Glomerular visceral epithelial cell (primary cell): Measurements from ENCODE around the gene CDHR5.
"Not testable (repeated sequence)": the region's sequence is repeated elsewhere in the genome, so short reads cannot be mapped to it uniquely, and the experiment has no call there.

ENCODE experiments used
- DNase-seq: peaks from one replicate; pipeline ENCODE4 v3.0.0-alpha.2; 2016; ENCODE audit errors: extremely low spot score

The CDHR5 gene

DNA sequence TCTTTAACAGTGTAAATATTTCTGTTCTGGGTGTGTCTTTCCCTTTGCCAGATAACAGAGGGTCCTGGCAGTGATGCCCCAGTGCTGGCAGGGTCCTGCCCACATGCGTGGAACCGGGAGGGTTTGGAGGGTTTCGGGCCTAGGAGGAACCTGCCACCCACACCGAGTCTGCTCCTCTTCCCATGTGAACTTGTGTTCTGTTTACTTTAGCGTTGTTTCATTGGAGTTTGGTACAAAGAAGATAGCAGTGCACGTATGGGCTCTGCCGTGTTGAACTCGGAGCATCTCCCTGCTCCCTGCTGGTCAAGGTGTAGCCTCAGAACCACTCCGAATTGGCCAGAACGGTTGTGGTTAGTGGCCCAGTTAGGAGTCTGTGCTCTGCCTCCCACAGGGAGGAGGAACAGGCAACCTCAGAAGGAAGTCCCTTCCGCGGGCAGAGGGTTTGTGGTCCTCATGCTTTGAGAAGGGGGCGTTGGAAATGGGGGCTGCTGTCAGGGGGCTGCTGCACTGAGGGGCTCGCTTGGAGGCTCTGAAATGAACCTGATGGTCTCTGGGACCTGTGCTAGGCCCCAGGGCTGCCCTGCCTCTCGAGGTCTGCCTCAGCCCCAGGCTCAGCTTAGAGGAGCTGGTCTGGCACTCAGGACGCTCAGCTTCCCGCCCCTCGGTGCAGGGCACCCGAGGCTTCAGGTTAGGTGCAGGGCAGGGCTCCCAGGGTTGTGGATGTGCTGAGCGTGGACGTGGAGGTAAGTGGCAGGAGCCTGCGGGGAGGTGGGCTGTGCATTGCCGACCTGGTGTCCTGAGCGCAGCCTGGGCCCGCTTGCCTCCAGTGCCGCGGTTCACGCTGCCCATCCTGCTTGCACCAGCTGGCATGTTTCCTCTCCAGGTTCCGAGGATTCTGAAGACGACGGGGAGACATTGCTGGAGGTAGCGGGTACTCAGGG, 38.1 kb downstream of the CDHR5 start:
- DNase-seq, result no peak

DNA sequence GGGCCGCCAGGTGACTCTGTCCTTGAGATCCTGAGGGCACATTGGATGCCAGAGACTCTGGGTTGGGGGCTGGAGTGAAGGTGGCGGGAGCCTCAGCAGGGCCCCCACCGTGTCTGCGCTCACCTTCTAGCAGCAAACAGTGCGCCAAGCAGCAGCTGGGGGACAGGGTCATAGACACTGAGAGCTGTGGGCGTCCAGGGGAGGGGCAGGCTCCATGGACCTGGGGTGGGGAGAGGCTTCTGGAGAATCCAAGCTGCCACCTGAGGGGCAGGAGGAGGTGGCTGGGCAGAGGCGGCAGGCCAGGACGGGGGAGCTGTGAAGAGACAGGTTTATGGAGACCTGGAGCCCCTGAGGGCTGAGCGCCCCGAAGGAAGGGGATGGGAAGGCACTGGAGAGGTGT, 40.5 kb downstream of the CDHR5 start:
- DNase-seq, result no peak

DNA sequence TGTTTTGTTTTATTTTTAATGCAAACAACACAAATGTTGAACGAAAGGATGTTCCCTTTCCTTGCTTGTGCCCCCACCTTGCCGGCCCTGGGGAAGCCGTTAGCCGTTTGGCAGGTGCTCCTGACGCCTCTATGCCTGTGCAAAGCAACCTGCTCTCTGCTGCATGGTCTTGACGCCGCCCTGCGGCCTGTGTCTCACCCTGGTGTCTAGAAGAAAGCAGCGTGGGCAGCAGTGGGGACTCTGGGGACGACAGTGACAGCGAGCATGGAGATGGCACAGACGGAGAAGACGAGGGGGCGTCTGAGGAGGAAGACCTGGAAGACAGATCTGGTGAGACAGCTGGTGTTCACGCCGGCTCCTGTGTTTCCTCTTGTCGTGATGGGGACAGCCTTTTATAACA, 43.0 kb downstream of the CDHR5 start:
- no peak for DNase-seq

DNA sequence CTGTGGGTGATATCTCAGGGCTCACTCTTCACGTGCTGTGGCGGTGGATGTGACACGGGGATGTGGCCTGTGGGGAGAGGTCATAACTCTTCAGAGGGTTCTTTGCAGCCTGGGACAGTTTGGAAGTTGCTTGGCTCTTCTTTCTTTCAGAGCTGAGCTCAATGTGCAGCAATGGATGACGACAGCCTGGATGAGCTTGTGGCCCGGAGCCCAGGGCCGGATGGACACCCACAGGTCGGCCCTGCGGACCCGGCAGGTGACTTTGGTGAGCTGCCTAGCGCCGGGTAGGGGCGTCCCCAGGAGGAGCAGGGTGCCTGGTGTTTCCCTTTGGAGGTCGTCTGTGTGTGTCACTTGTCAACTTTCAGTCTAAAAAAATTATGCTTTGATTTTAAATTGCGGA, 43.4 kb downstream of the CDHR5 start:
- DNase-seq, result no peak

DNA sequence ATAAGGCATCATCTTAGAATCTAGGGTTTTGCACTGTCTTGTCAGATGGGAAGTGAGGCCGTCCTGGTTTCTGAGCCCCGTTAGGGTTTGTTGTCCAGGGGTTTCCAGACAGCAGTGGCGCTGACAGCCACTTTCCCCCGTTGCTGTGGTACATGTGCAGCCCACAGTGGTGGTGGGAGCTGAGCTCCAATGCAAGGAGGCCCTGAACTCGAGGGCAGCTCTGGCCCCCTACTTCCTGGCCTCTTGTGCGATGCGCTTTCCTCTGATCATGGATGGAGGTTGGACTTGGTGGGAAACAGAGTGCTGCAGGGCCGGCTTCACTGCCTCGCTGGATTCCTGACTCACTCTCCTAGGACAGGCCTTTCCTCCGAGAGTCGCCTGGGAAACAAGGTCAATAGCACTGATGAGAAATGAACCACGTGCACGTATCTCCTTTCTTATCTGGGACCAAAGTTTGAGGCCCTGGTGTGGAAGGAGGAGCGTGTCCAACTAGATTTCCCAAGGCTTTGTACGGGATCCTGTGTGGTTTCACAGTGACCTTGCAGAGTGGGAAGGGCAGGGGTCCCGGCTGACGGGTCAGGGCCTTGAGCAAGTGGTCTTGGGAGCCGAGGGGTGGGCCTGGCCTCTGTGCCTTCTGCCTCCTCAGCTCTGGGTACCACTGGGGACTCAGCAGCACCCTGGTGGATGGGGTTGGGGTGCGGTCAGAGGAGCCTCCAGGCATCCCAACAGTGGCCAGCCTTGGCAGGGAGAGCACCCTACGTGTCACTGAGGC, 44.7 kb downstream of the CDHR5 start:
- no peak for DNase-seq

DNA sequence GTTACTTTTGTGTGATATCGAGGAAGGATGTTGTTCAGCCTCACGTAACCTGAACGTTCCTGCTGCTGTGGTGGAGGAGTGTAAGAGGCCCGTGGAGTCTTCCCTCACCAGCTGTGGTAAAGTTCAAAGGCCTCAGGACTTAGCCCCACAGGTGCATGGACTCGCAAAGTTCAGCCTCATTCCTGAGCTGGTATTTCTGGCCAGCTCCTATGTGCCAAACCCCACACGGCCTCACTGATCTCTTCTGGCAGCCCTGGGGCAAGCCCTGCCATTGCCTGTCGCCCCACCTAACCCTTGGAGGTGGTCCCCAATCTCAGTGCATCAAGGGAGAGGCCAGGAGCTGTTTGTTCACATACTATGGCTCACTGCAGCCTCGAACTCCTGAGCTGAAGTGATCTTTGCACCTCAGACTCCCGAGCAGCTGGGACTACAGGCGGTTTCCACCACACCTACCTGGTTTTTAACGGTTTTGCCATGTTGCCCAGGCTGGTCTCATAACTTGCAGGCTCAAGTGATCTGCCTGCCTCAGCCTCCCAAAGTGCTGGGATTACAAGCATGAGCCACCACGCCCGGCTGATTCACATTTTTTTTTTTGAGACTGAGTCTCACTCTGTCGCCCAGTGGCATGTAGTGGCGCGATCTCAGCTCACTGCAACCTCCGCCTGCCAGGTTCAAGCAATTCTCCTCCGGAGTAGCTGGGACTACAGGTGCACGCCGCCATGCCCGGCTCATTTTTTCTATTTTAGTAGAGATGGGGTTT, 46.3 kb downstream of the CDHR5 start:
- DNase-seq, result no peak

DNA sequence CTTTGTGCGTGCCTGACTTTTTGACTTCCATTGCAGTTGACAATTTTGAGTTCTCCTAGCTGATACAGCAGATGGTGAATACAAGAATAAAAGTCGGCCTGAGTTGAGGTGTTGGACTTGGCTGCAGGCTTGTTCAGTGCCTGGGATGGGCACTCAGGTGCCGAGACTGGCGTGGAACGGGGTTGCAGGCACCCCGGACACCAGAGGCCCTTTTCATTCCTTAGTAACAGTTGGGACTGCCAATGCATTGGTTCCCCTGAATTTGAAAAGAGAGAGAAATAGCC, 47.2 kb downstream of the CDHR5 start:
- no peak for DNase-seq

DNA sequence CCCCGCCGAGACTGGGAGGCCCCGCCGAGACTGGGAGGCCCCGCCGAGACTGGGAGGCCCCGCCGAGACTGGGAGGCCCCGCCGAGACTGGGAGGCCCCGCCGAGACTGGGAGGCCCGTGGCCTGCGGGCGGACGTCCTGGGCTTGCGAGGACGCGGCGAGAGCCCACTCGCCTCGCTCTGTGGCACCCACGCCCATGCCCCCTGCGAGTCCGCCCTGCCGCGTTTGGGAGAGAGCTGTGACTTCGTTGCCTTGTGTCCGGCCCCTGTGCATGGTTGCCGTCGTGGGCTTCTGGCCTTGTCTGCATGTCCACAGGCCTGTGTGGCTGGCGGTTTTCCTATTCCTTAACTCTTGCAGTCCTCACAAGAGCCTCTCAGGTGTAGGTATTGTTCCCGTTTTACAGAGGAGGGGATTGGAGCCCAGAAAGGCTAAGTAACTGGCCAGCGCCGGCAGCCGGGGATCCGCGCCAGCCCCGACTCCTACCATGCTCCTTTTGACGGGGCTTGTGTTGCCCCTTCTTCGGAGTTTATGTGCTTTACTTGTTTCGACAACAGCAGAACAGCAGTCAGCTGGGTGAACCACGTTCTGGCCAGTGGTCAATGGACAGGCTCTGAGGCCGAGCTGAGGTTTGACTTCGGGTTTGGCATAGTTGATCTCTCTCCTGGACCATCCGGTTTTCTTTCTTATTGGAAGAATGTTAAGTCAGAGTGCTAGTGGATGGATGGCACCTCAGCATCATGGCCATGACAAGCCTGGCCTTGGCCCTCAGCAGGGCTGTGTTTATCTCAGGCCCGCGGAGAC, 47.7 kb downstream of the CDHR5 start:
- DNase-seq, result no peak

DNA sequence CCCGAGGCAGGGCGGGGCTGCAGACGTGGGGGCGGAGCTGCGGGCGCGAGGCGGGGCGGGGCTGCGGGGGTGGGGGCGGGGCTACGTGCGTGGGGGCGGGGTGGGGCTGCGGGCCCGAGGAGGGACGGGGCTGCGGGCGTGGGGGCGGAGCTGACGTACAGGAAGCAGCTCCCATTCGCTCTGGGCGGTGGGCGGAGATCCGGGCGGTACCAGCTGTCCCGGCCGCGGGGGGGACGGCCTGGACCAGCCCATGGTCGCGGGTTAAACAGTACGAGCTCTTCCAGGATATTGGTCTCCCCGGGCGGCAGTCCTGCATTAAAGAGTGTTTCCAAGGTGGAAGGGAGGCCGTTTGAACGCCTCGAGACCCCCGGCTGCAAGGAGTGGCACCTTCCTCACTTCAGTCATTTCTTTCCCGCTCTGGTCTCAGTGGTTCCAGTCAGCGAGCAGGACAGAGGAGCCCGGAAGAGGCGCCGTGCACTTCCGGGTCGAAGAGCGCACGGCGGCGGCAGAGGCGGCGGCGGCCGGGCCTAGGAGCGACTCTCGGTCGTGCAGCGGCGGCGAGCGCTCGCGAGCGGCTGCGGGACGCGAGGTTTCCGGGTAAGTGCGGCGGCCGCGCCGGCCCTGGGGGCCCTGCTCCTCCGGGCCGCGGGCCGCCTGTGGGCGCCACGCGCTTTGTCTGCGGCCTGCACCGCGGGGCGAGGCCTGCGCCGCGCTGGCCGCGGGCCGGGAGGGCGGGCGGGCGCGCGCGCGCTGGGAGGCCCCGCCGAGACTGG, 48.6 kb downstream of the CDHR5 start, which contains the start of gene PHRF1:
Gene PHRF1 (plus strand): TSS at position 475 of the 773 bp plus-strand sequence. CDS start 5,043 bp downstream, outside the sequence.
- DNase-seq, result peak; percentile 94

DNA sequence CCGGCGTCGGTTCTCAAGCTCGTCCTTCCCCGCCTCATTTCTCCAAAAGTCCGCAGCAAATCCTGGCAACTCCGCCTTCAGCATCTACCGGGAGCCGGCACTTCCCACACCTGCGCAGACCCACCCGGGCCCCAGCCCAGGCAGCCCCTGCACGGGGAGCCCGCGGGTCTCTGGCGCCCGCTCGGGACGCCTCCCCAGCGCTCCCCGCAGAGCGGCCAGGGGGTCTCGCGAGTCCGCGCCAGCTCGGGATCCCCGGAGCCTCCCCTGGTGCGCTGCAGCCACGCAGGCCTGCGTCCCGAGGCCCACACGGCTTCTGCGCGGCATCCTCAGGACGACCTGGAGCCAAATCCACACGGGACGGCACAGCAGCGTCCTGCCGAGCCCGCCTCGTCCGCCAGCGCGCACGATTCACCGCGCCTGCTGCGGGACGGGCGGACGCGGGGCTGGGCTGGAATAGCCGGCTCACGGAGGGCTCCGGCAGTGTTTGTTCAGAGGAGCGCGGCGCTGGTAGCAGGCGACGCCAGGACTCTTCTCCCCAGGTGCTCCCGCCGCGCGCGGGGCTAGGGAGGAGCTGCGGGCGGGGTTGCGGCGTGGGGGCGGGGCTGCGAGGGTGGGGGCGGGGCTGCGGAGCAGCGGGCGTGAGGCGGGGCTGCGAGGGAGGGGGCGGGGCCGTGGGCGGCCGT, 49.3 kb downstream of the CDHR5 start:
- no peak for DNase-seq

DNA sequence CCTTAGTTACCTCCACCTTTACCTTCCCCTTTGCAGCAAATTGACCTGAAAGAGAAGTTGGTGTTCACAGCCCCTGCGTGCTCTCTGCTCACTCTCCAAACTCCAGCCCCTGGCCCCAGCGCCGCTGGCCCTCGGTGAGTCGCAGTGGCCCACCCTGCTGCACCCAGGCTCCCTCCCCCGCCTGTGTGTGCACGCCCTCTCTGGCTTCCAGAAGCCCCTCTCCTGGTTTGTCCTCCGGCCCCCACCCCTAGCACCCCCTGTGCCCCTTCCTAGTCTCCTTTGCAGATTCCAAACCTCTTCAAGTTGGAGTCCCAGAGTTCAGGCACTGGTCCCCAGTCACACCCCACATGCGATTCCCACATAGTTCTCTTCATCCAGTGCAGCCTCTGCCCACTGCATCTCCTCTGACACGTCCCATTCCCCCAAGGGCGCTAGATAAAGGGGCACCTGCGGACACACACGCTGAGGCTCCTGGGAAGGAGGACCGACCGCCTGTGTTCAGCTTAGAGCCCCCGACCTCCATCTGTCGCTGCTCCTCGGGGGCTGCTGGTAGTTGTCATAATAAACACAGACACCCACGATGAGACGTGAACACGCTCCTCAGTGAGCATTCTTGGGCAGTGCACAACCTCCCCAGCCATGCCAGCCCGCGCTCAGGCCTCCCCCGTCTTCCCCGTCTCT, 50.0 kb downstream of the CDHR5 start:
- no peak for DNase-seq

DNA sequence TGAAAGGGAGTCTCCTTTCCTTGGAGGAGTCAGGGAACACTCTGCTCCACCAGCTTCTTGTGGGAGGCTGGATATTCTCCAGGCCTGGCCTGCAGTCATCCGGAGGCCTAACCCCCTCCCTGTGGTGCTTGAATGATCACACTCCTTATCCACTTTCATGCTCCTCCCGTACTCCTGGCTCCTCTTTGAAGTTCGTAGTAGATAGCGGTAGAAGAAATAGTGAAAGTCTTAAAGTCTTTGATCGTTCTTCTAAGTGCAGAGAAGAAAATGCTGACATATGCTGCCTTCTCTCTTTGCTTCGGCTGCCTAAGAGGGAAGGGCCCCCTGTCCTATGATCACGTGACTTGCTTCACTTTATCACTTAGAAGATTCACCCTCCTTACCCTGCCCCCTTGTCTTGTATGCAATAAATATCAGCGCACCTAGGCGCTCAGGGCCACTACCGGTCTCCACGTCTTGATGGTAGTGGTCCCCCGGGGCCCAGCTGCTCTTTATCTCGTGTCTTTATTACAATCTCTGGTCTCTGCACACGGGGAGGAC, 50.7 kb downstream of the CDHR5 start:
- not testable (repeated sequence) for DNase-seq

DNA sequence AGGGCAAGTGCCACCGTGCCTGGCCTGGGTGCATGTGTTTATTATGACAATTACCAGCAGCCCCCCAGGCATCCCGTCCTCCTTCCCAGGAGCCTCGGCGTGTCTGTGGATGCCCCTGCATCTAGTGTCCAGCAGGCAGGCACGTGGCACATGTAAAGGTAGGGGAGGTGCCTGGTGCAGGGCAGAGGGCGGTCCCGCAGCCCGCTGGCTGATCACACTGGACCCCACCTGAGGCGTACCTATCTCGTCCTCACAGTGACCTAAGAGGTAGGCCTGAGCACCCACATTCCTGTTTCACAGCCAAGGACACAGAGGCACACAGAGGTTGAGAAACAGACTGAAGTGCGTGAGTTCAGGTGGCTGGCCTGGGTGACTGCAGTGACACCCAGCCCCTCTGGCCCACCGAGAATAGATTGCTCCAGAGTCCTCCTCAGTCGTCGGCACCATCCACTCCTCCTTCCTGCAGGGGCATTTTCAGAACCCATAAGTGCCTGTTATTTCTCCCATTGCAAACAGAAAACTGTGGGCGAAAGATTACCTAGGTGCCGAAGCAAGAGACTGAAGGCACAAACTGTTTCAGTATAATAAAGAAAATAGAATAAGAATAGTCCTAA, 51.5 kb downstream of the CDHR5 start:
- no peak for DNase-seq

DNA sequence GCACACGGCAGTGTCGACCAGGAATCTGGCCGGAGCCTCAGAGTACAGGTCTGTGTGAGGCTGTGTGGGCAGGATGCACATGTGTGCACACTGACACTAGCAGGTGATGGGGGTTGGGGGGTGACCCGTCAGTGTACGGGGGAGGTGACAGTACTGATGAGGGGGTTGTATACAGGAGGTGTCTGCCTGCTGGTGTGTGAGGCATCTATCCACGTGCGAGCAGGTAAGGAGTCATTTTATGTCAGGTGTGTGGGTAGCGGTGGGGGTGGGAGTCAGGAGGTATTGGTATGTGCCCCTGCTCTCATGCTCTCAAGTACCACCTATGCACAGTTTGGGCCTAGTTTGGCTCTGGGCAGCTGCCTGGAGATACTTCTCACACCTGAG, 53.0 kb downstream of the CDHR5 start:
- DNase-seq, result no peak

DNA sequence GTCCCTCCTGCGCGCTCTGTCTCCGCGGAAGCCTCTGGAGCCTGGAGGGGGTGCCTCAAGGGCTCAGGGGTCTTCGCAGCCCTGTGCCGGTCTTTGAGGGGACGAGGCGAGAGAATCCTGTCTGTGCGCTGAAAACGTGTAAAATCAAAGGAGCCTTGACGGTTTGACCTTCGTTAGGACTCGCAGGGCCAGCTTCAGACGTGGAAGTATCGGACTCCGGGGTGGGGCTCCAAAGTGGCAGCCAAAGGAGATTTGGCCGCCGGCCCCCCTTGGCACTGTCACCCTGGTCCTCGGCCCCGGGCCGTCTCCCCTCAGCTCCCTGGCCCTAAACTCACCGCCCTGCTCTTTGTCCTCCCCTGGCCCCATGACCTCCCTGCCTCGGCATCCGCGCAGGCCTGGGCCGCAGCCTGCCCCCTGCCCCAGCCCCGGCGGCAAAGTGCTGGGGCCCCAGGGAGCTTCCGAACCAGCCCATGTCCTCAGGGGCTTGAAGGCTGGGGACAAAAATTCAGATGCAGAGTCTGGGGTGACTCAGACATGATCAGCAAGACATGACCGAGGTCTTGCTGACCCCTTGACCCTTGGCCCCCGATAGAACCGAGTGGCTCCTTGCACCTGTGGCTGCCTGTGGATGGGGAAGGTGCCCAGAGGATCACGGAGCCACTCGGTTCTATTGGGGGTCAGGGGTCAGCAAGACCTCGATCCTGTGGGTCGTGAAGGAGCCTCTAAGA, 55.4 kb downstream of the CDHR5 start:
- no peak for DNase-seq

DNA sequence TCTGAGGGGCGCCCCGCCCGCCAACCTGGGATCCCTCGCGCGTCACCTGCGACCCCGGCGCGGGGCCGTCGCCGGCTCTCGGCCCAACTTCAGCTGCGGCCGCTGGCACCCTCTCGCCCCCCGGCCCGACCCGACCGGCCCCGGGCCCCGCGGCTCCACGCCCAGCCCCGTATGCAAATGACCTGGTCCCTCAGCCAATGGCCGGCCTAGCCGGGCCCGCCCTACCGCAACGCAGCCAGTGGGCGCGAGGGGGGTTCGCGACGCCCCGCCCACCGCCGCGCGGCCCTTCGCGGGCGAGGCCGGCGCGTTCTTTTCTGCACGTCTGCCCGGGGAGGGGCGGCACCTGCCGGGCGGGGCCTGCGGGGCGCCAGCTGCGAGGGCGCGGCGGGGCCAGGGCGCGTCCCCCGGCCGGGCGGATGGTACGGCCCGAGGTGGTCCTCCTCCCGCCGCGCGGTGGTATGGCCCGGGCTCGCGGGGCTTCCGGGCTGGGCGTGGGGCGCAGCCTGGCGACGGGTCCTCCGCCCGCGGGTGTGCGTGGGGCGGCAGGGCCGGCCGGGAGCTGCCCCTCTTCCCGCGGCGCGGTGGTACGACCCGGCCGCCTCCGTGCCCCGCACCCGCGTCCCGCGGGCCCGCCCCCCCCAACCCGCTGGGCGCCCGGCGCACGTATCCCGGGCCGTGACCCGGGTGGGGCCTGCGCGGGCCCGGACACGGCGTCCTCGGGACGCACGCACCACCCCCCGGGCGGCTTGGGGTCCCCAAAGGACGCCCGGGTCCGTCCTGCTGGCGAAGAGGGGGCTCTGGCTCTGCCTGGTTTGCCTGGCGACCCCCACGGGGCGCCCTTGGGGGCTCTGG, 56.2 kb downstream of the CDHR5 start:
- DNase-seq, result peak; percentile 96

DNA sequence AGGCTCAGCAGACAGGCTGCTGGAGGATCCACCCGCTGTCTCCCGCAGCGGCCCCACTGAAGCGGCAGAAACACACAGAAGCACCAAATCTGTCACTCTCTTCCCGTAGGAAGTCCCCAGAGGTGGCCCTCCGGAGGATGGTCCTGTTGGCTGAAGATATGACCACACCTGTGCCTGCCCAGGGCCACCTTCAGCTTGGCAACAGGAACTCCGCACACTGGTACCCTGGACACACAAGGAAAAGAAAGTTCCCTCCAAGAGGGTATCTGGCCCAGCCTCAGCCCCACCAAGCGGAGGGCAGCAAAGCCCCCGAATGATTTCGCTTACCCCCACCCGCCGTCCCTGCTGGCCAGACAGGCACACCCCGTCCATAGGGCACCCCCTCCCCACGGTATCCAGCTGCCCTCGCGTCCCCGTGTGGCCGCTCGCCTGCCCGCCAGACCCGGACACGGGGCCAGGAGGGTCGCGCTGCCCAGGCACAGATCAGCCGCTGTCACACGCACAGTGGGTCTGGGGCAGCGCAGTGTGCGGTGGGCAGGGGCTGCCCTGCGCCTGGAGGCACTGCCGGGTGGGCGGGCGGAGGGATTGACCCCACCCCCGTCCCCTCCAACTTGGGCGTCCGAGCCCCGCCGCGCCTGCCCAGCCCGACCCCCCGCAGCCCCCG, 57.0 kb downstream of the CDHR5 start:
- no peak for DNase-seq
